Measurements from ENCODE around the gene PALM2AKAP2. TPM values are rescaled to one million over a fixed set of nuclear protein-coding genes. Genes with fewer than 3 reads are reported as not detected.

PALM2AKAP2 gene
- total RNA-seq, 1 donor from 2014 or later, result 52.7 TPM

DNA sequence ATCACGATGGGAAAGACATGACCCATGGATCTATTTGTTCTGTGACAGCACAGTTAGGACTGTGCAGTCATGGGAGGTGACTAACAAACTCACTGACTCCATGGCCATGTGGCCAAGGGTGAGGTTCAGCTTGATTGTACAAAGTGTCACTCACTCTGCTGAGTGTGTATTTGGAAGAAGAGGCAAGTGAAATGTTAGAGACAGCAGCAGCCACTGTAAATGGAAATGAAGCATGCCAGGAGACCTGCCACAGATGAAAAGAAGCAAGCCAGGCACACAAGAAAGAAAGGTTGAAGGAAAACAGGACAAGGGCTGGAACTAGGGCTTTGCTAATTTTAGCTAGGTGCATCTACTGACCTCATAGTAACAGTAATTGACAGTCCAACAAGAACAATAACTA, 42.7 kb upstream of the PALM2AKAP2 start:
- no peak for DNase-seq (ENCODE audit: low spot score)
- no peaks in the 10 kb centered on the region for H3K36me3 Mint-ChIP-seq (ENCODE audit: low read depth)
- H3K9me3 Mint-ChIP-seq (ENCODE audit: low read depth), result no peaks in the 10 kb centered on the region
- H3K27me3 Mint-ChIP-seq (ENCODE audit: low read depth), result no peaks in the 10 kb centered on the region
- H3K4me1 Mint-ChIP-seq (ENCODE audit: low read depth), result peaks cover 10% of the 10 kb centered on the region
- no peak overlapping the region for H3K27ac Mint-ChIP-seq (ENCODE audit: unreplicated experiment)
- TF ChIP-seq, protein P1, sequence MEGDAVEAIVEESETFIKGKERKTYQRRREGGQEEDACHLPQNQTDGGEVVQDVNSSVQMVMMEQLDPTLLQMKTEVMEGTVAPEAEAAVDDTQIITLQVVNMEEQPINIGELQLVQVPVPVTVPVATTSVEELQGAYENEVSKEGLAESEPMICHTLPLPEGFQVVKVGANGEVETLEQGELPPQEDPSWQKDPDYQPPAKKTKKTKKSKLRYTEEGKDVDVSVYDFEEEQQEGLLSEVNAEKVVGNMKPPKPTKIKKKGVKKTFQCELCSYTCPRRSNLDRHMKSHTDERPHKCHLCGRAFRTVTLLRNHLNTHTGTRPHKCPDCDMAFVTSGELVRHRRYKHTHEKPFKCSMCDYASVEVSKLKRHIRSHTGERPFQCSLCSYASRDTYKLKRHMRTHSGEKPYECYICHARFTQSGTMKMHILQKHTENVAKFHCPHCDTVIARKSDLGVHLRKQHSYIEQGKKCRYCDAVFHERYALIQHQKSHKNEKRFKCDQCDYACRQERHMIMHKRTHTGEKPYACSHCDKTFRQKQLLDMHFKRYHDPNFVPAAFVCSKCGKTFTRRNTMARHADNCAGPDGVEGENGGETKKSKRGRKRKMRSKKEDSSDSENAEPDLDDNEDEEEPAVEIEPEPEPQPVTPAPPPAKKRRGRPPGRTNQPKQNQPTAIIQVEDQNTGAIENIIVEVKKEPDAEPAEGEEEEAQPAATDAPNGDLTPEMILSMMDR (IDR thresholded peaks at IDR 0.05), result no peak
- H3K4me3 Mint-ChIP-seq (ENCODE audit: unreplicated experiment), result no peak overlapping the region

GRCh38 chr9:109739760-109740159, 40.2 kb upstream of the PALM2AKAP2 start:
- DNase-seq (ENCODE audit: low spot score), result no peak
- Mint-ChIP-seq H3K27me3 (ENCODE audit: low read depth) (no peaks in the 10 kb centered on the region), H3K4me1 (ENCODE audit: low read depth) (peaks cover 25% of the 10 kb centered on the region), H3K4me3 (ENCODE audit: unreplicated experiment) (no peak overlapping the region), H3K36me3 (ENCODE audit: low read depth) (no peaks in the 10 kb centered on the region), H3K9me3 (ENCODE audit: low read depth) (no peaks in the 10 kb centered on the region), H3K27ac (ENCODE audit: unreplicated experiment) (no peak overlapping the region)
- TF ChIP-seq, protein P1 (IDR thresholded peaks at IDR 0.05), result no peak

GRCh38 chr9:109742776-109743348, 37.1 kb upstream of the PALM2AKAP2 start:
- Mint-ChIP-seq H3K27me3 (ENCODE audit: low read depth) (no peaks in the 10 kb centered on the region), H3K36me3 (ENCODE audit: low read depth) (no peaks in the 10 kb centered on the region), H3K27ac (ENCODE audit: unreplicated experiment) (peak overlapping the region; percentile 19), H3K4me3 (ENCODE audit: unreplicated experiment) (no peak overlapping the region), H3K4me1 (ENCODE audit: low read depth) (peaks cover 40% of the 10 kb centered on the region), H3K9me3 (ENCODE audit: low read depth) (no peaks in the 10 kb centered on the region)
- DNase-seq (ENCODE audit: low spot score), result no peak
- TF ChIP-seq, protein P1 (IDR thresholded peaks at IDR 0.05), result no peak

DNA sequence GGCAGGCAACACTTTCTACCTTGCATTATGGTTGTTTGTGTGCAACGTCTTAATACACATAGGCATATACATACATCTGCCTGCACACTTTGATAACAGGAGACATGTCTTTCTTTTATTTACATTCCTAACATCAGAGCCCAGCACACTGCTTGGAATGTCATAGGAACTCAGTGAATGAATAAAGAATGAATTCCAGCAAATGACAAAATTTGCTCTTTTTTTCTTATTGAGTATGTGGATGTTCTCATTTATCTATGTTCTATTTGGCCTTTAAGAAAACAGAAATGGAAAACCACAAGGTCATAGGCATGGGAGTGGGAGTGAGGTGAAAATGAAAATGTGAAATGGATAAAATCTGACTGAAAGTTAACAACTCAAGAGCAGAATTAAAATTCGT, 36.3 kb upstream of the PALM2AKAP2 start:
- no peak overlapping the region for H3K4me3 Mint-ChIP-seq (ENCODE audit: unreplicated experiment)
- TF ChIP-seq, protein P1 (IDR thresholded peaks at IDR 0.05), result no peak
- H3K36me3 Mint-ChIP-seq (ENCODE audit: low read depth), result no peaks in the 10 kb centered on the region

GRCh38 chr9:109745335-109746283, 34.4 kb upstream of the PALM2AKAP2 start:
- Mint-ChIP-seq H3K36me3 (ENCODE audit: low read depth) (no peaks in the 10 kb centered on the region), H3K27ac (ENCODE audit: unreplicated experiment) (peak overlapping the region; percentile 77)
- TF ChIP-seq, protein P1 (IDR thresholded peaks at IDR 0.05), result no peak

More for the DNA sequence above, 36.3 kb upstream of the PALM2AKAP2 start:
- H3K9me3 Mint-ChIP-seq (ENCODE audit: low read depth), result no peaks in the 10 kb centered on the region
- peaks cover 40% of the 10 kb centered on the region for H3K4me1 Mint-ChIP-seq (ENCODE audit: low read depth)
- H3K27me3 Mint-ChIP-seq (ENCODE audit: low read depth), result no peaks in the 10 kb centered on the region
- H3K27ac Mint-ChIP-seq (ENCODE audit: unreplicated experiment), result no peak overlapping the region
- DNase-seq (ENCODE audit: low spot score), result no peak

More at GRCh38 chr9:109745335-109746283, 34.4 kb upstream of the PALM2AKAP2 start:
- Mint-ChIP-seq H3K4me3 (ENCODE audit: unreplicated experiment) (peak overlapping the region; percentile 31), H3K9me3 (ENCODE audit: low read depth) (no peaks in the 10 kb centered on the region), H3K27me3 (ENCODE audit: low read depth) (no peaks in the 10 kb centered on the region), H3K4me1 (ENCODE audit: low read depth) (peaks cover 46% of the 10 kb centered on the region)
- DNase-seq (ENCODE audit: low spot score), result no peak
